Subcutaneous preadipocyte (primary cell): ENCODE results near the gene MAMDC2. TPM values are rescaled to one million over a fixed set of nuclear protein-coding genes. Genes with fewer than 3 reads are reported as not detected.

Experiments used
- small RNA-seq: library from RNA; depleted of rRNA; stranded (forward); fragments of <200 nt; gene quantifications from one replicate; pipeline ENCODE3, GENCODE V24; 2012
- total RNA-seq: library from RNA; depleted of rRNA; stranded (reverse); fragments of >200 nt; gene quantifications from 2 replicates; pipeline ENCODE4 v1.2.3, GENCODE V29; 2012

The MAMDC2 gene
- 1.4 and 1.8 TPM in 2 replicates for total RNA-seq

GRCh38 chr9:70043689-70044489, at the start of gene MAMDC2:
Gene MAMDC2, plus strand, starts transcription at chr9:70043848. Its CDS starts 350 bp downstream, at chr9:70044198.

GRCh38 chr9:70258692-70259511, 215.3 kb downstream of the MAMDC2 start, which contains the start of gene SMC5:
Gene SMC5, plus strand, starts transcription at chr9:70258978. Its CDS starts 101 bp downstream, at chr9:70259079.

Small RNA genes lying within 50 kb of the gene (small RNA-seq; reads per million reads assigned to genes)
- 8.6 reads per million, percentile 95 among the genes with 10 or more reads in this experiment for gene RNU2-5P

Other genes with a start within 250 kb of the MAMDC2 start
- gene CFAP95, start 223.0 kb upstream of the MAMDC2 start, total RNA-seq: not detected in 2 replicates
- 29.9 and 183 TPM in 2 replicates for gene SMC5, start 215.1 kb downstream of the MAMDC2 start, total RNA-seq